Measurements from ENCODE around the gene G3BP2.

DNA sequence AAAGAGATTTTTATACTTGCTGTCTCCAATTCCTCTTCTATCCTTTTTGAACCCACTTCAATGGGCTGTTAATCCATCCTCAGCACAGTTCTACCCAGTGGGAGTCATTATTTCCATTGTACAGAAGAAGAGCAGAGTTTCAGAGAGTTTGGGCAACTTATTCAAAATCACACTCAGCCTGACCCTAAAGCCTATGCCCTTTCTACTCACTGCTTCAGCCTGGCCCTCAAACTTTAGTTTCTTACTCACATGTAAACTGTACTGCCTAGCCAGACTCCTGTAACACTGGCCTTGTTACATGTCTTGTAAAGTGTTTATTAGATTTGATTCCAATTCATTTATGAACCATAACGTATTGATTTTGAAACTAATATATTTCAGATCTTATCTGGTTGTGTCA lies 26.1 kb upstream of the G3BP2 start:
- TF ChIP-seq CREB1 (CRISPR knock-in tag; IDR thresholded peaks at IDR 0.05; ENCODE audit: low read depth) (no peak), EZH2 (IDR thresholded peaks at IDR 0.05; ENCODE audit: low read depth, unreplicated experiment) (no peak), JUNB (IDR thresholded peaks at IDR 0.05; ENCODE audit: unreplicated experiment) (no peak), POLR2AphosphoS5 (IDR thresholded peaks at IDR 0.05; ENCODE audit: low read depth) (no peak)
- TF ChIP-seq, protein P1, sequence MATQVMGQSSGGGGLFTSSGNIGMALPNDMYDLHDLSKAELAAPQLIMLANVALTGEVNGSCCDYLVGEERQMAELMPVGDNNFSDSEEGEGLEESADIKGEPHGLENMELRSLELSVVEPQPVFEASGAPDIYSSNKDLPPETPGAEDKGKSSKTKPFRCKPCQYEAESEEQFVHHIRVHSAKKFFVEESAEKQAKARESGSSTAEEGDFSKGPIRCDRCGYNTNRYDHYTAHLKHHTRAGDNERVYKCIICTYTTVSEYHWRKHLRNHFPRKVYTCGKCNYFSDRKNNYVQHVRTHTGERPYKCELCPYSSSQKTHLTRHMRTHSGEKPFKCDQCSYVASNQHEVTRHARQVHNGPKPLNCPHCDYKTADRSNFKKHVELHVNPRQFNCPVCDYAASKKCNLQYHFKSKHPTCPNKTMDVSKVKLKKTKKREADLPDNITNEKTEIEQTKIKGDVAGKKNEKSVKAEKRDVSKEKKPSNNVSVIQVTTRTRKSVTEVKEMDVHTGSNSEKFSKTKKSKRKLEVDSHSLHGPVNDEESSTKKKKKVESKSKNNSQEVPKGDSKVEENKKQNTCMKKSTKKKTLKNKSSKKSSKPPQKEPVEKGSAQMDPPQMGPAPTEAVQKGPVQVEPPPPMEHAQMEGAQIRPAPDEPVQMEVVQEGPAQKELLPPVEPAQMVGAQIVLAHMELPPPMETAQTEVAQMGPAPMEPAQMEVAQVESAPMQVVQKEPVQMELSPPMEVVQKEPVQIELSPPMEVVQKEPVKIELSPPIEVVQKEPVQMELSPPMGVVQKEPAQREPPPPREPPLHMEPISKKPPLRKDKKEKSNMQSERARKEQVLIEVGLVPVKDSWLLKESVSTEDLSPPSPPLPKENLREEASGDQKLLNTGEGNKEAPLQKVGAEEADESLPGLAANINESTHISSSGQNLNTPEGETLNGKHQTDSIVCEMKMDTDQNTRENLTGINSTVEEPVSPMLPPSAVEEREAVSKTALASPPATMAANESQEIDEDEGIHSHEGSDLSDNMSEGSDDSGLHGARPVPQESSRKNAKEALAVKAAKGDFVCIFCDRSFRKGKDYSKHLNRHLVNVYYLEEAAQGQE (IDR thresholded peaks at IDR 0.05; ENCODE audit: unreplicated experiment): no peak
- TF ChIP-seq, protein P2, sequence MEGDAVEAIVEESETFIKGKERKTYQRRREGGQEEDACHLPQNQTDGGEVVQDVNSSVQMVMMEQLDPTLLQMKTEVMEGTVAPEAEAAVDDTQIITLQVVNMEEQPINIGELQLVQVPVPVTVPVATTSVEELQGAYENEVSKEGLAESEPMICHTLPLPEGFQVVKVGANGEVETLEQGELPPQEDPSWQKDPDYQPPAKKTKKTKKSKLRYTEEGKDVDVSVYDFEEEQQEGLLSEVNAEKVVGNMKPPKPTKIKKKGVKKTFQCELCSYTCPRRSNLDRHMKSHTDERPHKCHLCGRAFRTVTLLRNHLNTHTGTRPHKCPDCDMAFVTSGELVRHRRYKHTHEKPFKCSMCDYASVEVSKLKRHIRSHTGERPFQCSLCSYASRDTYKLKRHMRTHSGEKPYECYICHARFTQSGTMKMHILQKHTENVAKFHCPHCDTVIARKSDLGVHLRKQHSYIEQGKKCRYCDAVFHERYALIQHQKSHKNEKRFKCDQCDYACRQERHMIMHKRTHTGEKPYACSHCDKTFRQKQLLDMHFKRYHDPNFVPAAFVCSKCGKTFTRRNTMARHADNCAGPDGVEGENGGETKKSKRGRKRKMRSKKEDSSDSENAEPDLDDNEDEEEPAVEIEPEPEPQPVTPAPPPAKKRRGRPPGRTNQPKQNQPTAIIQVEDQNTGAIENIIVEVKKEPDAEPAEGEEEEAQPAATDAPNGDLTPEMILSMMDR (conservative IDR thresholded peaks at IDR 0.05; ENCODE audit: low read depth in 2 of 2): no peak
